Pancreas (tissue), 10 donors: ENCODE data around the gene RNASE3. TPM values are rescaled to one million over a fixed set of nuclear protein-coding genes. Genes with fewer than 3 reads are reported as not detected.

Experiments used
- ATAC-seq, 4 donors: fragments of 200-7000 bp; cut with Tn5 transposase; one replicate each; pipeline versions ENCODE4 v1.8.0 to v1.9.1; 2020; ENCODE audit warnings: mild to moderate bottlenecking in 4 of 4, moderate library complexity in 4 of 4
- DNase-seq, 6 donors: peaks; one replicate each; pipeline ENCODE4 v3.0.0-alpha.2; 2020
- FAIRE-seq: peaks from 2 replicates; lab custom pipeline; 2012; peaks lifted over from hg19 to GRCh38; lab: Jason Lieb, UNC
- H3K27ac ChIP-seq, 4 donors: fragments of 200-600 bp; sonication (generic); 1 replicate in 3 of 4; 2 replicates in 1 of 4; pipeline versions ENCODE4 v1.5.0 to v1.8.0; 2020
- H3K27me3 ChIP-seq, 4 donors: fragments of 200-600 bp; one replicate each; pipeline ENCODE4 v1.8.0; 2021
- H3K36me3 ChIP-seq, 3 donors: fragments of 200-600 bp; sonication (generic) in 1 of 3; one replicate each; pipeline versions ENCODE4 v1.5.0 to v1.8.0; 2020 to 2021
- H3K4me1 ChIP-seq, 3 donors: fragments of 200-600 bp; one replicate each; pipeline ENCODE4 v1.8.0; 2021
- H3K4me3 ChIP-seq, 4 donors: fragments of 200-600 bp; sonication (generic) in 2 of 4; one replicate each; pipeline versions ENCODE4 v1.5.0 to v1.8.0; 2020 to 2021
- H3K9me3 ChIP-seq, 4 donors: fragments of 200-600 bp; one replicate each; pipeline ENCODE4 v1.8.0; 2021
- CTCF ChIP-seq, 4 donors: fragments of 200-600 bp; sonication (generic) in 3 of 4; IDR thresholded peaks; one replicate each; pipeline versions ENCODE4 v1.5.0 to v1.8.0; 2021; ENCODE audit warnings: antibody characterized with exemption in 4 of 4
- WGBS, 2 donors: extraction: QIAGEN DNeasy Blood & Tissue Kit; methylation state at CpG; one replicate each; pipeline ENCODE4 v1.1.7; 2013; 5-methylcytosine and 5-hydroxymethylcytosine counted together
- intact Hi-C, 3 donors: fragments of 100-400 bp; cut with DNase I; formaldehyde crosslinking; loops; one replicate each; pipeline versions ENCODE4 v1.11.1 to v1.14.2; 2022
- polyA plus RNA-seq, 2 donors: library from polyadenylated mRNA; stranded (reverse); fragments of 200-250 nt; gene quantifications; one replicate each; pipeline ENCODE4 v1.2.3, GENCODE V29; 2013
- total RNA-seq, 6 donors: library from RNA; stranded (reverse); fragmentation: NEBNext Ultra II Directional in 4 of 6; extraction: Animal tissue kit (Norgen Biotek cat#: 25700) in 4 of 6; gene quantifications; one replicate each; pipeline versions ENCODE4 v1.2.1 to v1.2.4, GENCODE V29; 2021 to 2023
- donor health status: healthy with polysubstance abuse.
- donor health status: DM: no; HTN: no; CAD: no; lungs with moderate emphysema.
- donor health status: DM: no; HTN: no; CAD: no.
- donor health status: control.
- donor health status: control.
- donor health status: Bipolar disorder and iron deficiency.
- donor health status: DM: yes; HTN: yes; CAD: no.
- donor health status: DM: no; HTN: no; CAD: no.
- donor health status: DM: no; HTN: no; CAD: no.
- donor health status: DM: yes; HTN: yes; CAD: no.

RNASE3 gene
- total and polyA plus RNA-seq, 8 donors = not detected

DNA sequence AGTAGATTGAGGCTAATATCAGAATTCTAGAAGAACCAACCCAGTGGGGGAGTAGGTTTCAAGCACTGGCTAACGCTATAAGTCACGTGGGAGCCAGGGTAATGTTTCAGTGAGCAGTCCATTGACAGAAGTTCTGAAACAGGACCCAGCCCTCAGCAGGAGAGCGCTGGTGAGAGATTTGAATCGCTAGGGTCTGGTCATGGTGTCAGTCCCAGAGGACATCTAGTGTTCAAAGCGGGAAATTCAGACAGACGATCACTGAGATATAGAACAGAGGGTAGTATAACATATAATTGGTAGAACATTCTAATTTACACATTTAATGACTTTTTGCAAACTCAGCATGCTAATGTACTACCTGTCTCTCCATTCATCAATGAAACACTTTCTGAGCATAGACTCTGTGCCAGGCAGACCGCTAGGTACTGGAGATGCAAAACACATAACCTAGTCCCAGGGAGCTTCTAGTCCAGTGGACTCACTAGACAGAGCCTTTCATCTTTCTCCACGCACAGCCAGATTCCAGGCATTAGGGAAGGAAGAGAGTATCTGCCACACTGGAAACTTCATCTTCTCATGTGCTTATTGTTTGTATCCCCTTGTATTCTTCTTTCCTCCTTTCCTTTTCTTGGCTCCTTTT lies 35.4 kb upstream of the RNASE3 start:
- WGBS, 2 donors = 4 to 6% methylated on average over 8 of the region's 8 CpGs
- ATAC-seq = peak; percentile 95 to 99 (median 97)
- FAIRE-seq = no peak
- Histone ChIP-seq H3K4me3 (no peak overlapping the region), H3K27ac (no peak overlapping the region), H3K36me3 (no peaks in the 10 kb centered on the region), H3K4me1 (peaks cover 0 to 4% (median 0%) of the 10 kb centered on the region in 3 donors), H3K27me3 (no peaks in the 10 kb centered on the region), H3K9me3 (no peaks in the 10 kb centered on the region)
- peak in 3 of 4 donors; percentile 51 to 64 (median 58) for TF ChIP-seq CTCF (IDR thresholded peaks at IDR 0.05)
- intact Hi-C loops = loop anchor here in 2 of 3 donors (5.0 to 10.0 kb wide), 2 partner anchors 101 to 158 kb away; no protein-coding TSS in a partner anchor
- peak in 5 of 6 donors; percentile 54 to 73 (median 59) for DNase-seq

DNA sequence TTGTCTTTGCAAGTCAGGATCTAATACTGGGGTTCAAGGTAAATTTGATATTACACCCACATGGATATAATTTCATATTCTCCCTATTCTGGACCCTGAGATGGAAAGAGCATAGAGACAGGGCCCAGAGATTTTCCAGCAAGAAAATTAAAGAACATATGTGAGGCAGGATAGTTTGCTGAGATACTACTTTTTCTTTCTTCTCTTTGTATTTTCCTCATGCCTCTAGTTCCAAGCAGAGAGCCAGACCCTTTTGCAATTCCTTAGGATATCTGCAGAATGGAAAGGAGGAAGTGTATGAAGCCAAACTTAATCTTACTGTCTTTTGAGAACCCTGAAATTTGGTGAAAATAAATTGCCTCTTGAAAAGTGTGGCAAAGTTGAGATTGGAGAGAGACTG lies 34.0 kb upstream of the RNASE3 start:
- TF ChIP-seq CTCF (IDR thresholded peaks at IDR 0.05) = no peak
- Histone ChIP-seq H3K27ac (no peak overlapping the region), H3K9me3 (no peaks in the 10 kb centered on the region), H3K4me1 (peaks cover 0 to 4% (median 0%) of the 10 kb centered on the region in 3 donors), H3K4me3 (no peak overlapping the region), H3K27me3 (no peaks in the 10 kb centered on the region), H3K36me3 (no peaks in the 10 kb centered on the region)
- DNase-seq (no peak), ATAC-seq (no peak), FAIRE-seq (no peak)
- intact Hi-C loops = loop anchor here in 2 of 3 donors (5.0 to 10.0 kb wide), 2 partner anchors 102 to 160 kb away; no protein-coding TSS in a partner anchor

- DNase-seq = peak in 5 of 6 donors; percentile 30 to 91 (median 69)
- Histone ChIP-seq H3K27ac (no peak overlapping the region), H3K36me3 (no peaks in the 10 kb centered on the region), H3K27me3 (no peaks in the 10 kb centered on the region), H3K4me1 (peaks cover 0 to 4% (median 0%) of the 10 kb centered on the region in 3 donors), H3K4me3 (no peak overlapping the region), H3K9me3 (no peaks in the 10 kb centered on the region)
- TF ChIP-seq CTCF (IDR thresholded peaks at IDR 0.05) = peak; percentile 90 to 97 (median 94)
- no peak for FAIRE-seq
- ATAC-seq = peak; percentile 61 to 87 (median 78)
- WGBS, 2 donors = 22% methylated on average over 14 of the region's 14 CpGs
- intact Hi-C loops = loop anchor here in 2 of 3 donors (5.0 to 10.0 kb wide), 2 partner anchors 103 to 160 kb away; no protein-coding TSS in a partner anchor
These were observed 33.4 kb upstream of the RNASE3 start for GRCh38 chr14:20857630-20858261.

GRCh38 chr14:20866194-20866593 lies 25.0 kb upstream of the RNASE3 start:
- Histone ChIP-seq H3K4me3 (no peak overlapping the region), H3K9me3 (no peaks in the 10 kb centered on the region), H3K36me3 (no peaks in the 10 kb centered on the region), H3K27ac (no peak overlapping the region), H3K4me1 (no peaks in the 10 kb centered on the region), H3K27me3 (no peaks in the 10 kb centered on the region)
- 65 to 68% methylated on average over 3 of the region's 3 CpGs for WGBS, 2 donors
- no peak for ATAC-seq
- no peak for TF ChIP-seq CTCF (IDR thresholded peaks at IDR 0.05)
- DNase-seq = no peak
- intact Hi-C loops = no loop called here
- no peak for FAIRE-seq
